ENCODE results near the gene NEURL1. TPM values are rescaled to one million over a fixed set of nuclear protein-coding genes. Genes with fewer than 3 reads are reported as not detected.

Gene NEURL1
- total RNA-seq, 4 donors from 2014 or later = 0.12 to 0.13 TPM; not detected in 2

- TF ChIP-seq, protein P1, sequence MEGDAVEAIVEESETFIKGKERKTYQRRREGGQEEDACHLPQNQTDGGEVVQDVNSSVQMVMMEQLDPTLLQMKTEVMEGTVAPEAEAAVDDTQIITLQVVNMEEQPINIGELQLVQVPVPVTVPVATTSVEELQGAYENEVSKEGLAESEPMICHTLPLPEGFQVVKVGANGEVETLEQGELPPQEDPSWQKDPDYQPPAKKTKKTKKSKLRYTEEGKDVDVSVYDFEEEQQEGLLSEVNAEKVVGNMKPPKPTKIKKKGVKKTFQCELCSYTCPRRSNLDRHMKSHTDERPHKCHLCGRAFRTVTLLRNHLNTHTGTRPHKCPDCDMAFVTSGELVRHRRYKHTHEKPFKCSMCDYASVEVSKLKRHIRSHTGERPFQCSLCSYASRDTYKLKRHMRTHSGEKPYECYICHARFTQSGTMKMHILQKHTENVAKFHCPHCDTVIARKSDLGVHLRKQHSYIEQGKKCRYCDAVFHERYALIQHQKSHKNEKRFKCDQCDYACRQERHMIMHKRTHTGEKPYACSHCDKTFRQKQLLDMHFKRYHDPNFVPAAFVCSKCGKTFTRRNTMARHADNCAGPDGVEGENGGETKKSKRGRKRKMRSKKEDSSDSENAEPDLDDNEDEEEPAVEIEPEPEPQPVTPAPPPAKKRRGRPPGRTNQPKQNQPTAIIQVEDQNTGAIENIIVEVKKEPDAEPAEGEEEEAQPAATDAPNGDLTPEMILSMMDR (IDR thresholded peaks at IDR 0.05) = no peak
- DNase-seq (ENCODE audit: low spot score) (no peak), ATAC-seq (ENCODE audit: low FRiP score) (peak; percentile 48)
These were observed 71.4 kb downstream of the NEURL1 start for GRCh38 chr10:103564776-103565520.

- TF ChIP-seq, protein P1 (IDR thresholded peaks at IDR 0.05) = no peak
- ATAC-seq (ENCODE audit: low FRiP score) (no peak), DNase-seq (ENCODE audit: low spot score) (no peak)
These were observed 73.0 kb downstream of the NEURL1 start for GRCh38 chr10:103566536-103566935.

GRCh38 chr10:103568505-103568904 is 75.0 kb downstream of the NEURL1 start:
- no peak for DNase-seq (ENCODE audit: low spot score)
- TF ChIP-seq, protein P1 (IDR thresholded peaks at IDR 0.05) = no peak
- no peak for ATAC-seq (ENCODE audit: low FRiP score)

DNA sequence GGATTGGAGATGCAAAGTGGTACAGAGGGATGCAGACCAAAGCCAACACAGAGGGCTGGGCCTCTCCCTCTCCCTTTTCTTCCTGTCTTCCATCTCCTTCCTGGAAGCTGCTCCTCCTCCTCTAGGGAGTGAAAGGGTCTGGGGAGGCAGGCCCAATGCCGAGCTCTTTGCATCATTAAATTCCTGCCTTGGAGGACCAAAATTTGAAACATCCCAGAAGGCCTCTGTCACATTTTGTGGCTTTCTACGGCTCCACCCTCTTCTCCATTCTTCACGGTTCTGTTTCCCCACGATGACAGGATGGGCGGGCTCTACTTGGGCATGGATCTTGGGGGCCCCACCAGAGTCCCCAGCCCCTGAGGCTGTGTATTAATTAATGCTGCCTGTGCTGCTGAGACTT is 76.4 kb downstream of the NEURL1 start:
- DNase-seq (ENCODE audit: low spot score) = no peak
- ATAC-seq (ENCODE audit: low FRiP score) = no peak
- TF ChIP-seq, protein P1 (IDR thresholded peaks at IDR 0.05) = no peak

DNA sequence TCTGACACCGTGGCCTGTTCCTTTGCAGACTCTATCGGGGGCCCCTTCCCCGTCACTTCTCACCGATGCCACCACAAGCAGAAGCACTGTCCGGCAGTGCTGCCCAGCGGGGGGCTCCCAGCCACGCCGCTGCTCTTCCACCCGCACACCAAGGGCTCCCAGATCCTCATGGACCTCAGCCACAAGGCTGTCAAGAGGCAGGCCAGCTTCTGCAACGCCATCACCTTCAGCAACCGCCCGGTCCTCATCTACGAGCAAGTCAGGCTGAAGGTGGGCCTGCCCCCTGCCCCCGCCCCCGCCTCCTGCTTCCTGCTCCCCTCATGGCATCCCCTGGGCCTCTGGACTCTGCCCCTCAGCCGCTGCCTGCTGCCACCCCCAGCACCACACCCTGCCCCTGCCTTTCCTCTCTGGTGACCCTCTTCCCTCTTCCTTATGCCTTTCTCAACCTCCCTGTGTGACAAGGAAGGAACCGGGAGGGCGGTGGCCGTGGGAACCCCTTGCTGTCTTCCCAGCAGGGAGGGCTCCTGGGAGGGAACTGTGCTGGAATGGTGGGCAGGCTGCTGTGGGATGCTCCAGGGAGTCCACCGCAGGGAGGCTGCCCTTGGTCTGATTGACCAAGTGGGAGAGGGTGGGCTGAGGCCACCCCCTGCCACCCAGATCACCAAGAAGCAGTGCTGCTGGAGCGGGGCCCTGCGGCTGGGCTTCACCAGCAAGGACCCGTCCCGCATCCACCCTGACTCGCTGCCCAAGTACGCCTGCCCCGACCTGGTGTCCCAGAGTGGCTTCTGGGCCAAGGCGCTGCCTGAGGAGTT is 77.5 kb downstream of the NEURL1 start:
- no peak for ATAC-seq (ENCODE audit: low FRiP score)
- TF ChIP-seq, protein P1 (IDR thresholded peaks at IDR 0.05) = no peak
- DNase-seq (ENCODE audit: low spot score) = no peak

DNA sequence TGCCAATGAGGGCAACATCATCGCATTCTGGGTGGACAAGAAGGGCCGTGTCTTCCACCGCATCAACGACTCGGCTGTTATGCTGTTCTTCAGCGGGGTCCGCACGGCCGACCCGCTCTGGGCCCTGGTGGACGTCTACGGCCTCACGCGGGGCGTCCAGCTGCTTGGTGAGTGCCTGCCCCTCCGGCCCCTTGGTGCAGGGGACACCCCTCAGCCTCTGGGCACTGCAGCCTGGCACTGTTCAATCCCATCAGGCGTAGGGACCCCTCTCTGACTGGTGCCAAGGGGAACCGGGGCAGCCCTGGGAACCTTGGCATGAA is 78.1 kb downstream of the NEURL1 start:
- DNase-seq (ENCODE audit: low spot score) = no peak
- no peak for ATAC-seq (ENCODE audit: low FRiP score)
- TF ChIP-seq, protein P1 (IDR thresholded peaks at IDR 0.05) = no peak

Data from omental fat pad (tissue), 4 donors.